ENCODE measurements around the gene XDH. TPM values are rescaled to one million over a fixed set of nuclear protein-coding genes. Genes with fewer than 3 reads are reported as not detected.

The XDH gene
- polyA plus RNA-seq, 1 of the 3 experiments (the other 2 are of a cell fraction), result 0.33 TPM

- H3F3A ChIP-seq (replicated peaks; ENCODE audit: insufficient read depth), result no peaks in the 10 kb centered on the region
- no peak overlapping the region for H2AFZ ChIP-seq (ENCODE audit: low read depth)
- no peaks in the 10 kb centered on the region for H3K9me2 ChIP-seq
- no peaks in the 10 kb centered on the region for H3K27me3 ChIP-seq (ENCODE audit: insufficient read depth)
- H3K4me2 ChIP-seq, result no peak overlapping the region
- no peak overlapping the region for H3K9ac ChIP-seq
- POLR2A ChIA-PET, result no interaction called here
- TF ChIP-seq SMC3 (IDR thresholded peaks at IDR 0.05; ENCODE audit: low read depth, low read length) (no peak), CHD2 (IDR thresholded peaks at IDR 0.05; ENCODE audit: low read length, partially characterized antibody) (no peak), RXRA (IDR thresholded peaks at IDR 0.05; ENCODE audit: borderline replicate concordance, low read depth) (no peak), GATA2 (CRISPR knock-in tag; IDR thresholded peaks at IDR 0.05) (no peak), MEF2A (IDR thresholded peaks at IDR 0.05; ENCODE audit: borderline replicate concordance, low read depth) (no peak), NRF1 (IDR thresholded peaks at IDR 0.05; ENCODE audit: low read depth, low read length) (no peak), RCOR1 (IDR thresholded peaks at IDR 0.05; ENCODE audit: low read length) (no peak)
- TF ChIP-seq, protein P1, sequence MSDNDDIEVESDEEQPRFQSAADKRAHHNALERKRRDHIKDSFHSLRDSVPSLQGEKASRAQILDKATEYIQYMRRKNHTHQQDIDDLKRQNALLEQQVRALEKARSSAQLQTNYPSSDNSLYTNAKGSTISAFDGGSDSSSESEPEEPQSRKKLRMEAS (IDR thresholded peaks at IDR 0.05; ENCODE audit: low read depth), result no peak
- TF ChIP-seq, protein P2, sequence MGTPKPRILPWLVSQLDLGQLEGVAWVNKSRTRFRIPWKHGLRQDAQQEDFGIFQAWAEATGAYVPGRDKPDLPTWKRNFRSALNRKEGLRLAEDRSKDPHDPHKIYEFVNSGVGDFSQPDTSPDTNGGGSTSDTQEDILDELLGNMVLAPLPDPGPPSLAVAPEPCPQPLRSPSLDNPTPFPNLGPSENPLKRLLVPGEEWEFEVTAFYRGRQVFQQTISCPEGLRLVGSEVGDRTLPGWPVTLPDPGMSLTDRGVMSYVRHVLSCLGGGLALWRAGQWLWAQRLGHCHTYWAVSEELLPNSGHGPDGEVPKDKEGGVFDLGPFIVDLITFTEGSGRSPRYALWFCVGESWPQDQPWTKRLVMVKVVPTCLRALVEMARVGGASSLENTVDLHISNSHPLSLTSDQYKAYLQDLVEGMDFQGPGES (IDR thresholded peaks at IDR 0.05; ENCODE audit: low read depth, low read length), result no peak
- H3K9me3 ChIP-seq, result no peaks in the 10 kb centered on the region
- CTCF ChIA-PET, result no interaction called here
- H3K4me3 ChIP-seq (ENCODE audit: low read depth in 2 of 2, low read length in 1 of 2), result no peak overlapping the region
- no peak overlapping the region for H3K27ac ChIP-seq (ENCODE audit: low read depth in 2 of 2, low read length in 1 of 2)
- no peaks in the 10 kb centered on the region for H3K36me3 ChIP-seq (replicated peaks in 1 of 2; ENCODE audit: control insufficient read depth in 1 of 2, insufficient read depth in 2 of 2, low read length in 1 of 2)
- no peaks in the 10 kb centered on the region for H4K20me1 ChIP-seq (ENCODE audit: insufficient read depth)
- H3K4me1 ChIP-seq (ENCODE audit: control insufficient read depth in 1 of 2, insufficient read depth in 2 of 2, low read depth in 1 of 2, low read length in 1 of 2), result peaks cover 0 to 9% of the 10 kb centered on the region in 2 experiments; a peak in 1 of 4 replicates
- H3K79me2 ChIP-seq (ENCODE audit: insufficient read depth), result no peaks in the 10 kb centered on the region
- DNase-seq, result no peak
These were observed 14.5 kb upstream of the XDH start for GRCh38 chr2:31429040-31429439.

DNA sequence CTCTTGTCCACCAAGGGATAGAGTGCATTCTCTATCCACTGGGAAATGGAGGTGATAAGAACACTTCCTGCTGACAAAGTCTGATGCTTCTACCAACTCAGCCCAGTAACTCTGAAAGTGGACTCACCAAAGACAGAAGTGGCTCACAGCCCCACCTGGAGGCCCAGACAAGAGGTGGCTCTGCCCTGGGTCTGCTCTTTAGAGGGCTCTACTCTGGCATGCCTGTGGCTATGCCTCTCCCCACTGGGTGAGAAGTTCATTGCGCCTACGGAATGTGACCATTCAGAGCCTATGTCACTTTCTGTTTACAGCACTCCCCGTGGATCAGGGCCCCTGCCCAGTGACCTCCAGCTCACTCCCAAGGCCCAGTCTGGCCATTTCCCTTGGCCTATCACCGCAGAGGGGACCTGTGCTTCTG lies 13.5 kb upstream of the XDH start:
- no peak overlapping the region for H3K4me2 ChIP-seq
- no peaks in the 10 kb centered on the region for H3K9me2 ChIP-seq
- no peak overlapping the region for H3K9ac ChIP-seq
- H3K79me2 ChIP-seq (ENCODE audit: insufficient read depth), result no peaks in the 10 kb centered on the region
- no peak overlapping the region for H2AFZ ChIP-seq (ENCODE audit: low read depth)
- no peak for DNase-seq
- H3K4me3 ChIP-seq (ENCODE audit: low read depth in 2 of 2, low read length in 1 of 2), result no peak overlapping the region
- H3K27me3 ChIP-seq (ENCODE audit: insufficient read depth), result no peaks in the 10 kb centered on the region
- H4K20me1 ChIP-seq (ENCODE audit: insufficient read depth), result no peaks in the 10 kb centered on the region
- no peaks in the 10 kb centered on the region for H3K9me3 ChIP-seq
- H3K4me1 ChIP-seq (ENCODE audit: control insufficient read depth in 1 of 2, insufficient read depth in 2 of 2, low read depth in 1 of 2, low read length in 1 of 2), result peaks cover 0 to 9% of the 10 kb centered on the region in 2 experiments; a peak in 1 of 4 replicates
- ChIA-PET CTCF (no interaction called here), POLR2A (no interaction called here)
- TF ChIP-seq MEF2A (IDR thresholded peaks at IDR 0.05; ENCODE audit: borderline replicate concordance, low read depth), result no peak
- TF ChIP-seq ELF1 (IDR thresholded peaks at IDR 0.05), result no peak
- peak; percentile 19; the same call in 1 of the 2 replicates for TF ChIP-seq CTCF (IDR thresholded peaks at IDR 0.05)
- TF ChIP-seq RCOR1 (IDR thresholded peaks at IDR 0.05; ENCODE audit: low read length), result no peak
- WGBS (ENCODE audit: low lambda C conversion rate), result 69% methylated on average over 4 of the region's 4 CpGs
- no peaks in the 10 kb centered on the region for H3F3A ChIP-seq (replicated peaks; ENCODE audit: insufficient read depth)
- H3K36me3 ChIP-seq (replicated peaks in 1 of 2; ENCODE audit: control insufficient read depth in 1 of 2, insufficient read depth in 2 of 2, low read length in 1 of 2), result no peaks in the 10 kb centered on the region
- no peak overlapping the region for H3K27ac ChIP-seq (ENCODE audit: low read depth in 2 of 2, low read length in 1 of 2)

Measured in SK-N-SH (cell line).